Measurements from ENCODE around the gene ZNF536.
"Not testable (repeated sequence)": the region's sequence is repeated elsewhere in the genome, so short reads cannot be mapped to it uniquely, and the experiment has no call there.

The ZNF536 gene

GRCh38 chr19:30390356-30390988, 18.3 kb downstream of the ZNF536 start:
- no peak for DNase-seq

GRCh38 chr19:30391052-30391451, 18.9 kb downstream of the ZNF536 start:
- DNase-seq, result no peak

GRCh38 chr19:30391554-30392551, 19.7 kb downstream of the ZNF536 start:
- no peak for DNase-seq

GRCh38 chr19:30393046-30393445, 20.9 kb downstream of the ZNF536 start:
- no peak for DNase-seq

- no peak for DNase-seq
Measured at GRCh38 chr19:30393729-30394480, 21.7 kb downstream of the ZNF536 start.

- no peak for DNase-seq
Measured at GRCh38 chr19:30394481-30395151, 22.4 kb downstream of the ZNF536 start.

GRCh38 chr19:30395283-30395682, 23.1 kb downstream of the ZNF536 start:
- DNase-seq, result no peak

- not testable (repeated sequence) for DNase-seq
Measured at GRCh38 chr19:30398539-30398938, 26.4 kb downstream of the ZNF536 start.

GRCh38 chr19:30401956-30402355, 29.8 kb downstream of the ZNF536 start:
- DNase-seq, result no peak

- DNase-seq, result no peak
Measured at GRCh38 chr19:30402436-30403202, 30.4 kb downstream of the ZNF536 start.

- DNase-seq, result no peak
Measured at GRCh38 chr19:30403203-30403985, 31.2 kb downstream of the ZNF536 start.

GRCh38 chr19:30406220-30407067, 34.3 kb downstream of the ZNF536 start:
- DNase-seq, result no peak

GRCh38 chr19:30407068-30407709, 35.0 kb downstream of the ZNF536 start:
- DNase-seq, result no peak

GRCh38 chr19:30408734-30409301, 36.6 kb downstream of the ZNF536 start:
- DNase-seq, result no peak

- no peak for DNase-seq
Measured at GRCh38 chr19:30411714-30412113, 39.5 kb downstream of the ZNF536 start.

GRCh38 chr19:30416375-30416774, 44.2 kb downstream of the ZNF536 start:
- DNase-seq, result no peak

GRCh38 chr19:30417166-30417565, 45.0 kb downstream of the ZNF536 start:
- DNase-seq, result not testable (repeated sequence)

- DNase-seq, result no peak
Measured at GRCh38 chr19:30419568-30420180, 47.5 kb downstream of the ZNF536 start.

- DNase-seq, result no peak
Measured at GRCh38 chr19:30420316-30420715, 48.1 kb downstream of the ZNF536 start.
